Measurements from ENCODE around the gene DOCK2. TPM values are rescaled to one million over a fixed set of nuclear protein-coding genes. Genes with fewer than 3 reads are reported as not detected.
"Not testable (repeated sequence)": the region's sequence is repeated elsewhere in the genome, so short reads cannot be mapped to it uniquely, and the experiment has no call there.

The DOCK2 gene
- polyA plus RNA-seq (2013, experiment 1 of 2; ENCODE audit: insufficient read length) = 2.0 TPM
- polyA plus RNA-seq (2013, experiment 2 of 2; ENCODE audit: insufficient read length) = 2.4 TPM

DNA sequence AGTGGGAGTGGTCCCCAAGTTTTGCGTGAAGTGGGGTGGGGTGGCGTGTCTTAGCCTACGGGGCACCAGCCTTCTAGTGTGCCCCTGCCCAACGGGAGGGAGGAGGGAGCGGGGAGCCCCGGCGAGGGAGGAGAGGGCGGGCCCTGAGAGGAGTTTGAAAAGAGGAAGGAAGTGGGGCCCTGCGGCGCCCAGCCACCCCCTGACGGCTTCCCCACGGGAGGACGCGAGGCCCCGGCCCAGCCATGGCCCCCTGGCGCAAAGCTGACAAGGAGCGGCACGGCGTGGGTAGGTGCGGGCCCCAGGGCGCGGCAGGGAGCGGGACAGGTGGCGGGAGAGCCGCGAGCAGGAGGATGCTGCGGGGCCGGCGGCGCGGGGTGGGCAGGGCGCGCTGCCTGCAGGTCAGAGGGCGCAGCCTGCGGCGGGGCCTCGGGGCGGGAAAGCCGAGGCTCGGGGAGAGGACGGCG is at the start of gene DOCK2:
TSS of gene DOCK2 (plus strand) at position 191 of the 464 bp plus-strand sequence. CDS start at position 243, 52 bp downstream.
- no peak for DNase-seq

GRCh38 chr5:169590602-169591001 is 46.5 kb upstream of the DOCK2 start:
- DNase-seq = no peak

DNA sequence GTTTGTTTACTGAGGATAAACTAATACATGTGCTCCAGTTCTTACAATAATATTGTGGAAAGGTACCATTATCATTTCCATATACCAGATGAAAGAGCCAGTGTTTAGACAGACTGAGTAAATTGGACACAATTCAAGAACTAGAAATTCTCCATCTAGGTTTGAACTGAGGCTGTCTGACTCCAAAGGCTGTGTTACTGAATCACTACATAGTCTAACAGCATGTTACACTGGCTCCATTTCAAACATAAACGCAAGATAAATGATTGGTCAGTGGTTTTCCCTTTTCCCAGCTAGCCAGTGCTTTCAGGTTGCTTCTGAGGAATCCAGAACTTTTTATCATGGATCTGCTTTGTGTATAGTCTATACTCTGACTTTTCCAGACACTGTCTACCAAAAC is 45.4 kb upstream of the DOCK2 start:
- no peak for DNase-seq

GRCh38 chr5:169592937-169593650 is 44.0 kb upstream of the DOCK2 start:
- DNase-seq = no peak

DNA sequence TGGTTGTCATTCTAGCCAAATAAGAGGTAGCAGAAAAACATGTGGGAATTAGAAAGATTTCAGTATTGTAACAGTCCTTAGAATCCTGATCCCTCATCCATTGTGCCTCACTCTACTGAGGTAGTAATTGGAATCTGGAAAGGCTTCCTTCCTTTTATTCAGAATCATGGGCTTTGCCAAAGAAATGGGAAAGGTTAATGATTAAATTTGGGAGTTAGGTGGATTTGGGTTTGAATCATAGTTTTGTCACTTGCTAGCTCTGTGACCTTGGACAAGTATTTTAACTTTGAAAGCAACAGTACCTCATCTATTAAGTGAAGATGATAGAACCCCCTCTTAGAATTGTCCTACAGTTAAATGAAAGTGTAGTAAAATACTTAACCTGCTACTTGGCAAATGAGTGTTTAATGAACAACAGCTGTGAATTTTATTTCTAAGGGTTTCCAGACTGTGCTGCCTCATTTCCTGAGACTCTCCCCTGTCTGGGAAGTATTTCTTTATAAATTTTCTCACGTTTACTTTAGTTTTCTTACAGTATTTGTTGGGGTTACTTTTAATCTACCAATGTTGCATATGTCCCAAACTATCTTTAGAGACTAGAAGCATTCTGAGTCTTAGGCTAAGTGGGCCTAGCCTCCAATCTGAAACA is 41.8 kb upstream of the DOCK2 start:
- DNase-seq = peak; percentile 18

DNA sequence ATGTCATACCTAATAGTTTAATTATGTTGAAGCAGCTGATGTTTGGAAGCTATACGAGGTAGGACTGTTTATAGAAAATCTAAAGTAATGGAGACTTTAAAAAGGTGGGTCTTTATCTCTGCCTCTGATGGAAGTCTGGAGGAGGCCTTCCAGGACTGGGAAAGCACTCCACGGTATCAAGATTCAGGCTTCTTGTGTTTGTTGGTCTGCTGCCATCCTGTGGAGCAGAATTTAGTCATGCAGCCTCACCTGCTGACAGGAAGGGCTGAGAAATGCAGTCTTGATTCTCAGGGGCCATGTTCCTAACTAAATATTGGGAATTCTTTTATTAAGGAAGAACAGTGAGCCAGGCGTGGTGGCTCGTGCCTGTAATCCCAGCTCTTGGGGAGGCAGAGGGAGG is 37.6 kb upstream of the DOCK2 start:
- DNase-seq = no peak

DNA sequence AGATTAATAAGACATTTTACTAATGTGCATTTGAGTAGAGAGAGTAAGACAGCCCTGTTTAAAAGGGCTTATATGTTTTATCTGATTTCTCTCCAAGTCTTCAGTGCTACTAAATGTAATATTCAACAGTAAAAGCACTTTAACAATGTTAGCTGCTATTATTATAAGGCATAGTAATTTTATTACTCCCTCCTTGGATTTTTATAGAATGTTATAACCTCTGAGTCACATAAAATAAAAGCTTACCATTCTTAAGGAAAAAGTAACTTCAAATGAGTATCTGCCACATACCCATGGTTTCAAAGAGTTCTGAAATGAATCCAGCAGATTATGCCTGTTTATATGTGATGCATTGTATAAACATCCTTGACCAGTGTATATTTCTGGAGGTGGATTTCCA is 34.5 kb upstream of the DOCK2 start:
- DNase-seq = peak; percentile 60

DNA sequence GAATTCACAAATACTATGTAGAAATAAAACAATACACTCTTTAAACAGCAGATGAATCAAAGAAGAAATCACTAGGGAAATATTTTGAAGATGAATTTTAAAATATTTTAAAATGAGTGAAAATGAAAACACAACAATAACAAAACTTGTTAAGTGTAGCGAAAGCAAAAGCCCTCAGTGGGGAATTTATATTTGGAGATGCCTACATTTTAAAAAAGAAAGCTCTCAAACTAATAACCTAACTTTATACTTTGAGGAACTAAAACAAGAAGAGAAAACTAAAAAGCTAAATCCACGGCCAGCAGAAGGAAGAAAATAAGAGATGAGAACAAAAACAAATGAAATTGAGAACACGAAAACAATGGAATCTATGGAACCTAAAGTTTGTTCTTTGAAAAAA is 30.8 kb upstream of the DOCK2 start:
- no peak for DNase-seq

GRCh38 chr5:169607882-169608281 is 29.2 kb upstream of the DOCK2 start:
- DNase-seq = no peak

DNA sequence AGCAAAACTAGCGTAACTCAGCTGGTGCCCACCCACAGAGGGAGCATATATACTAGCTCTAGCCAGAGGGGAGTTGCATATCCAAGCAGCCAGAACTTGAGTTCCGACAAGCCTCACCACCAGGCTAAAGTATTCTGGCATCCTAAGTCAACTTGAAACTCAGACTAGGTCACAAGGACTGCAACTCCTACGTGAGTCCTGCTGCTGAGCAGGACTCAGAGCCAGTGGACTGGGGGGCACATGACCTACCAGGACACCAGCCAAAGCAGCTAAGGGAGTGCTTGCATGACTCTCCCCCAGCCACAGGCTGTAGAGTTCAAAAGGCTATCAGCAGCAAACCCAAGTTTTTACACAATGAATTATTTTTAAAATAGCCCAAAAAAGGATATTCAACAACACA is 27.4 kb upstream of the DOCK2 start:
- DNase-seq = no peak

- peak; percentile 45 for DNase-seq
Measured at GRCh38 chr5:169610606-169611005, 26.5 kb upstream of the DOCK2 start.

GRCh38 chr5:169615561-169615960 is 21.5 kb upstream of the DOCK2 start:
- no peak for DNase-seq

DNA sequence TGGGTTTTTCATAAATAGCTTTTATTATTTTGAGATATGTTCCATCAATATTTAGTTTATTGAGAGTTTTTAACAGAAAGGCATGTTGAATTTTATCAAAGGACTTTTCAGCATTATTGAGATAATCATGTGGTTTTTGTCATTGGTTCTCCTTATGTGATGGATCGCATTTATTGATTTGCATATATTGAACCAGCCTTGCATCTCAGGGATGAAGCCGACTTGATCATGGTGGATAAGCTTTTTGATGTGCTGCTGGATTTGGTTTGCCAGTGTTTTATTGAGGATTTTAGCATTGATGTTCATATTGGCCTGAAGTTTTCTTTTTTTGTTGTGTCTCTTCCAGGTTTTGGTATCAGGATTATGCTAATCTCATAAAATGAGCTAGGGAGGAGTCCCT is 12.8 kb upstream of the DOCK2 start:
- DNase-seq = not testable (repeated sequence)

- DNase-seq = peak; percentile 97
Measured at GRCh38 chr5:169626779-169627178, 10.3 kb upstream of the DOCK2 start.

DNA sequence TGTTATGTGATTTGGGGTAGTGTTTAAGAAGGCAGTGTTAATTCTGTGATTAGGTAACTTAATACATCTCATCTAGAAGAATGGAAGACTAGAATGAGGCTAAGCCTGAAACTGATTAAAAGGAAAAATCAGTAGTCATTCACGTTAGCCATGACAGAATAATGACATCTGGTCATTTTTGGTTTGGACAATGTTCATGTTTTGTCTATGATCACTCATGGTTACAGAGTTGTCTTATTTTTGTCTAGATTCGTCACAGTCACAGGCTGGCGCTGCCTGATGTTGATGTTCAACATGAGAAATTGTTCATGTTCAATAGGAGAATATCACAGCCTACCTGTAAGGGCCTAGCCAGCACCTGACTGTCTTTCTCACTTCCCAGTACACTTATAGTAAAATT is 9.5 kb upstream of the DOCK2 start:
- DNase-seq = no peak

- peak; percentile 85 for DNase-seq
Measured at GRCh38 chr5:169628892-169629291, 8.2 kb upstream of the DOCK2 start.

GRCh38 chr5:169629847-169630548 is 7.1 kb upstream of the DOCK2 start:
- peak; percentile 90 for DNase-seq

GRCh38 chr5:169631360-169631759 is 5.7 kb upstream of the DOCK2 start:
- peak; percentile 34 for DNase-seq

- no peak for DNase-seq
Measured at GRCh38 chr5:169632946-169633345, 4.1 kb upstream of the DOCK2 start.

DNA sequence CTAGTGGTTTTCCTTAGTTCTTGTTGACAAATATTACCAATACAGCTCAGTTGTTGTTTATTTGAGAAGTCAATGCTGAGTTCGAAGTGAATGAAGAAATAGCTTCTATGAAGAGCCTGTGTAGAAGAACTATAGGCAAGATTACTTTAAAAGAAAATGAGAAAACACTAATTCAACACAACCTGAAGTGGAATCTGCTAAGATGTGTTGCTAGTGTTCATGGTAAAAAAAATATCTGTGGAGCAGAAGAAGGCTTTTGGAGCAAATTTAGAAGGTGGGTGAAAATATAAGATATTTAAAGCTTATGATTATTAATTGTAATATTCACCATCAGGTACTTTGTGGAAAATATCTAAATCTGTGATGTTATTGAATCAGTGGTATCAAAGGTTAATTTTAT is 2.5 kb upstream of the DOCK2 start:
- no peak for DNase-seq

- DNase-seq = no peak
Measured at GRCh38 chr5:169635936-169636335, 1.1 kb upstream of the DOCK2 start.

DNA sequence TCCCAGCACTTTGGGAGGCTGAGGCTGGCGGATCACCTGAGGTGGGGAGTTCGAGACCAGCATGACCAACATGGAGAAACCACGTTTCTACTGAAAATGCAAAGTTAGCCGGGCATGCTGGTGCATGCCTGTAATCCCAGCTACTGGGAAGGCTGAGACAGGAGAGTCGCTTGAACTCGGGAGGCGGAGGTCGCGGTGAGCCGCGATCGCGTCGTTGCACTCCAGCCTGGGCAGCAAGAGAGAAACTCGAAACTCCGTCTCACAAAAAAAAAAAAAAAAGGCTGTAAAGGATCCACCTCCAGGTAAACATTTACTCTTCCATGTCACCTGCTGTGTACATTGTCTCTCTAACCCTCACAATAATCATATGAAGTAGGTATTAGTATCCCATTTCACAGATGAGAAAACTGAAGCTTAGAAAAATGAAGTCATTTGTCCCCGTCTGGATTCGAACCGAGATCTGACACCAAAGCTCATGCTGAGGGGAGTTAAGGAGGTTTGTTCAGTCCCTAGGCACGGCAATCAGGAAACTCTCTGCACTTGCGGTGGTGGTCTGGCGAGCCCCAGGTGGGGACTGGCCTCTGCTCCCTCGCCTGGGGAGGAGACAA is 494 bp upstream of the DOCK2 start:
- no peak for DNase-seq

GRCh38 chr5:169637549-169638121 is 560 bp downstream of the DOCK2 start:
- DNase-seq = no peak
